A549 (cell line): ENCODE data around the gene COL16A1. TPM values are rescaled to one million over a fixed set of nuclear protein-coding genes. Genes with fewer than 3 reads are reported as not detected.

Experiments
- ATAC-seq, 2 experiments: fragments of 200-7000 bp in 1 of 2; fragments of >200 bp in 1 of 2; cut with Nextera tagmentation in 1 of 2; cut with Tn5 transposase in 1 of 2; 3 replicates each; pipeline versions ENCODE4 v1.8.0 to v1.9.1; 2018 to 2020; ENCODE audit warnings: mild to moderate bottlenecking in 1 of 2, moderate library complexity in 1 of 2
- CTCF ChIA-PET: fragments of 300-600 bp; sonication (Branson Sonifier 250); formaldehyde crosslinking; extraction: SDS; loops from one replicate; lab custom pipeline; 2021; ENCODE audit warnings: antibody characterized with exemption, inconsistent platforms; lab: Yijun Ruan, JAX
- POLR2A ChIA-PET: fragments of 350-600 bp; formaldehyde crosslinking; extraction: SDS; loops from one replicate; lab custom pipeline; 2021; ENCODE audit warnings: antibody characterized with exemption, inconsistent platforms; lab: Yijun Ruan, JAX
- DNase-seq, 2 experiments: peaks; one replicate each; pipeline versions ENCODE4 v3.0.0 to v3.0.0-alpha.2; 2011 to 2016; ENCODE audit warnings: low read depth in 1 of 2, low spot score in 1 of 2
- FAIRE-seq: peaks from 2 replicates; lab custom pipeline; 2011; peaks lifted over from hg19 to GRCh38; lab: Jason Lieb, UNC
- H3K27ac ChIP-seq, 2 experiments: fragments of >200 bp; sonication (Bioruptor Twin); formaldehyde crosslinking; 3 replicates each; pipeline ENCODE4 v1.5.1; 2016 to 2017
- H3K4me1 ChIP-seq: fragments of >200 bp; sonication (Bioruptor Twin); formaldehyde crosslinking; 3 replicates; pipeline ENCODE4 v1.6.1; 2016
- H3K4me2 ChIP-seq: fragments of >200 bp; sonication (Bioruptor Twin); formaldehyde crosslinking; 3 replicates; pipeline ENCODE4 v1.6.1; 2016
- H3K4me3 ChIP-seq: fragments of >200 bp; sonication (Bioruptor Twin); formaldehyde crosslinking; 3 replicates; pipeline ENCODE4 v1.5.1; 2016
- H3K9me3 ChIP-seq: fragments of >200 bp; sonication (Bioruptor Twin); formaldehyde crosslinking; 3 replicates; pipeline ENCODE4 v1.6.1; 2016
- BHLHE40 ChIP-seq: IDR thresholded peaks from 2 replicates; pipeline ENCODE4 v1.6.1; 2012; ENCODE audit warnings: low read depth, low read length, inconsistent platforms
- CHD4 ChIP-seq: fragments of 200-600 bp; sonication (generic); IDR thresholded peaks from 2 replicates; pipeline ENCODE4 v1.6.1; 2016; ENCODE audit warnings: antibody characterized with exemption, mild to moderate bottlenecking, borderline replicate concordance
- EHF ChIP-seq: fragments of 250-450 bp; sonication (Bioruptor Pico); IDR thresholded peaks from 2 replicates; pipeline ENCODE4 v1.5.0; 2020; ENCODE audit warnings: mild to moderate bottlenecking
- GATA3 ChIP-seq: IDR thresholded peaks from 2 replicates; pipeline ENCODE4 v1.6.1; 2012; ENCODE audit warnings: borderline replicate concordance
- HOXA7 ChIP-seq: fragments of 250-450 bp; sonication (Bioruptor Pico); IDR thresholded peaks from 2 replicates; pipeline ENCODE4 v1.5.0; 2020; ENCODE audit warnings: mild to moderate bottlenecking, moderate library complexity
- HOXB13 ChIP-seq: fragments of 250-450 bp; sonication (Bioruptor Pico); IDR thresholded peaks from 2 replicates; pipeline ENCODE4 v1.5.0; 2020; ENCODE audit warnings: low read depth, mild to moderate bottlenecking, moderate library complexity
- JUN ChIP-seq, 2 experiments: fragments of >200 bp; sonication (Bioruptor Twin); formaldehyde crosslinking; IDR thresholded peaks; 2 replicates in 1 of 2; 3 replicates in 1 of 2; pipeline ENCODE4 v1.6.1; 2016 to 2017
- KDM1A ChIP-seq: fragments of 200-600 bp; sonication (generic); IDR thresholded peaks from 2 replicates; pipeline ENCODE4 v1.6.1; 2016; ENCODE audit warnings: low read depth, mild to moderate bottlenecking
- KDM5A ChIP-seq: fragments of 200-600 bp; sonication (generic); IDR thresholded peaks from 2 replicates; pipeline ENCODE4 v1.6.1; 2016; ENCODE audit warnings: antibody characterized with exemption, mild to moderate bottlenecking
- MAZ ChIP-seq: fragments of 150-350 bp; IDR thresholded peaks from 2 replicates; pipeline ENCODE4 v1.6.1; 2014; ENCODE audit warnings: antibody characterized with exemption, low read depth, low read length, borderline replicate concordance
- MYC ChIP-seq: IDR thresholded peaks from 2 replicates; pipeline ENCODE4 v1.6.1; 2012; ENCODE audit warnings: mild to moderate bottlenecking, inconsistent platforms, low read length, improper control_type of control experiment, borderline replicate concordance
- NFE2L2 ChIP-seq: fragments of 150-350 bp; conservative IDR thresholded peaks from 2 replicates; pipeline ENCODE4 v1.6.1; 2014; ENCODE audit warnings: low read length
- NPAS2 ChIP-seq: fragments of 250-450 bp; sonication (Bioruptor Pico); IDR thresholded peaks from 2 replicates; pipeline ENCODE4 v1.8.0; 2022; ENCODE audit warnings: mild to moderate bottlenecking, moderate library complexity, borderline replicate concordance
- PHF8 ChIP-seq: fragments of 200-600 bp; sonication (generic); IDR thresholded peaks from 2 replicates; pipeline ENCODE4 v1.6.1; 2016; ENCODE audit warnings: low read depth, mild to moderate bottlenecking, antibody characterized with exemption, moderate library complexity, borderline replicate concordance
- RAD21 ChIP-seq, 2 experiments: fragments of >200 bp in 1 of 2; sonication (Bioruptor Twin) in 1 of 2; formaldehyde crosslinking in 1 of 2; IDR thresholded peaks in 1 of 2; conservative IDR thresholded peaks in 1 of 2; 2 replicates in 1 of 2; 3 replicates in 1 of 2; pipeline ENCODE4 v1.6.1; 2012 to 2018; ENCODE audit warnings: inconsistent platforms in 1 of 2
- TFCP2L1 ChIP-seq: fragments of 250-450 bp; sonication (Bioruptor Pico); IDR thresholded peaks from 2 replicates; pipeline ENCODE4 v1.5.0; 2021; ENCODE audit warnings: mild to moderate bottlenecking
- ZFP36 ChIP-seq: fragments of 450-650 bp; IDR thresholded peaks from 2 replicates; pipeline ENCODE4 v1.6.1; 2014; ENCODE audit warnings: borderline replicate concordance; ENCODE audit not compliant: partially characterized antibody
- ZNF302 ChIP-seq: fragments of 250-450 bp; sonication (Bioruptor Pico); IDR thresholded peaks from 2 replicates; pipeline ENCODE4 v1.9.0; 2021; ENCODE audit warnings: inconsistent platforms, mild to moderate bottlenecking, moderate library complexity
- WGBS: methylation state at CpG from one replicate; pipeline ENCODE4 v1.1.6; 2017; ENCODE audit errors: missing lambda C conversion rate; 5-methylcytosine and 5-hydroxymethylcytosine counted together
- polyA plus RNA-seq, 4 experiments: library from polyadenylated mRNA; depleted of rRNA in 3 of 4; stranded (reverse); fragments of >200 nt; fragmentation: RNase III in 1 of 4; extraction: RNeasy Plus Mini Kit Qiagen cat#74134 plus additional on column Dnase treatment in 1 of 4; gene quantifications; 2 replicates in 3 of 4; 3 replicates in 1 of 4; pipeline ENCODE4 v1.2.3, GENCODE V29; 2011 to 2017
- TF ChIP-seq, protein P1 (sequence below): IDR thresholded peaks from 2 replicates; pipeline ENCODE4 v1.6.1; 2012
- TF ChIP-seq, protein P2 (sequence below): fragments of 450-650 bp; IDR thresholded peaks from 2 replicates; pipeline ENCODE4 v1.6.1; 2014; ENCODE audit warnings: antibody characterized with exemption
- TF ChIP-seq, protein P3 (sequence below): IDR thresholded peaks from 2 replicates; pipeline ENCODE4 v1.6.1; 2012
- TF ChIP-seq, protein P4 (sequence below): fragments of >200 bp; sonication (Bioruptor Twin); formaldehyde crosslinking; IDR thresholded peaks from 3 replicates; pipeline ENCODE4 v1.5.1; 2016
- TF ChIP-seq, protein P5 (sequence below): fragments of 250-450 bp; sonication (Bioruptor Pico); IDR thresholded peaks from 2 replicates; pipeline ENCODE4 v1.5.0; 2020; ENCODE audit warnings: low read depth, mild to moderate bottlenecking, moderate library complexity
- TF ChIP-seq, protein P6 (sequence below): IDR thresholded peaks from 2 replicates; pipeline ENCODE4 v1.6.1; 2012; ENCODE audit warnings: low read depth, borderline replicate concordance

COL16A1 gene
- polyA plus RNA-seq, 2 of the 4 experiments (the other 2 are of a cell fraction): 1.4 to 8.1 TPM

DNA sequence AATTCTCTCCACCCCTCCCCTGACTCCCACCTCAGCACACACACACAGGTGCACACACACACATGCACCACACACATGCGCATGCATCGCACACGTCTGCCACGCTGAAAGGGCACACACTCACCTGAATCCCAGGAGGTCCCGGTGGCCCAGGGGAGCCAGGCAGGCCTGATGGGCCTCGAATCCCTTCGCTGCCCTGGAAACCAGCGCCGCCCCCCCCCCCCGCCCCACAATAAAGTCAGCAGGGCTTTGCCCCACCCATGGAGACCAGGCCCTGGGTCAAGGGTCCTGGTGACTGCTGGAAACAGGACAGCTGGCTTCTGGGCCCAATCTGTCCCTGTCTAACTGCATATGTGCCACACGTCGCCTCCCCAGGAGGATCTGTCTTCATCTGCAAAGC lies 41.4 kb downstream of the COL16A1 start:
- no peak for FAIRE-seq
- Histone ChIP-seq H3K4me1 (peaks cover 31% of the 10 kb centered on the region), H3K9me3 (no peaks in the 10 kb centered on the region), H3K4me3 (no peak overlapping the region), H3K27ac (no peak overlapping the region), H3K4me2 (no peak overlapping the region)
- TF ChIP-seq, protein P1, sequence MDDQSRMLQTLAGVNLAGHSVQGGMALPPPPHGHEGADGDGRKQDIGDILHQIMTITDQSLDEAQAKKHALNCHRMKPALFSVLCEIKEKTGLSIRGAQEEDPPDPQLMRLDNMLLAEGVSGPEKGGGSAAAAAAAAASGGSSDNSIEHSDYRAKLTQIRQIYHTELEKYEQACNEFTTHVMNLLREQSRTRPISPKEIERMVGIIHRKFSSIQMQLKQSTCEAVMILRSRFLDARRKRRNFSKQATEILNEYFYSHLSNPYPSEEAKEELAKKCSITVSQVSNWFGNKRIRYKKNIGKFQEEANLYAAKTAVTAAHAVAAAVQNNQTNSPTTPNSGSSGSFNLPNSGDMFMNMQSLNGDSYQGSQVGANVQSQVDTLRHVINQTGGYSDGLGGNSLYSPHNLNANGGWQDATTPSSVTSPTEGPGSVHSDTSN: no peak
- no peak for TF ChIP-seq KDM1A
- no peak for TF ChIP-seq GATA3
- TF ChIP-seq, protein P2, sequence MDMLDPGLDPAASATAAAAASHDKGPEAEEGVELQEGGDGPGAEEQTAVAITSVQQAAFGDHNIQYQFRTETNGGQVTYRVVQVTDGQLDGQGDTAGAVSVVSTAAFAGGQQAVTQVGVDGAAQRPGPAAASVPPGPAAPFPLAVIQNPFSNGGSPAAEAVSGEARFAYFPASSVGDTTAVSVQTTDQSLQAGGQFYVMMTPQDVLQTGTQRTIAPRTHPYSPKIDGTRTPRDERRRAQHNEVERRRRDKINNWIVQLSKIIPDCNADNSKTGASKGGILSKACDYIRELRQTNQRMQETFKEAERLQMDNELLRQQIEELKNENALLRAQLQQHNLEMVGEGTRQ: no peak
- TF ChIP-seq ZFP36: no peak
- no peak for TF ChIP-seq MAZ
- no peak for TF ChIP-seq RAD21 (conservative IDR thresholded peaks at IDR 0.05 in 1 of 2, IDR thresholded peaks at IDR 0.05 in 1 of 2)
- no peak for TF ChIP-seq ZNF302 (CRISPR knock-in tag)
- TF ChIP-seq TFCP2L1: no peak
- TF ChIP-seq KDM5A: no peak
- TF ChIP-seq NFE2L2: no peak
- TF ChIP-seq, protein P3, sequence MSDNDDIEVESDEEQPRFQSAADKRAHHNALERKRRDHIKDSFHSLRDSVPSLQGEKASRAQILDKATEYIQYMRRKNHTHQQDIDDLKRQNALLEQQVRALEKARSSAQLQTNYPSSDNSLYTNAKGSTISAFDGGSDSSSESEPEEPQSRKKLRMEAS: no peak
- TF ChIP-seq NPAS2 (CRISPR knock-in tag): no peak
- no peak for TF ChIP-seq EHF (CRISPR knock-in tag)
- TF ChIP-seq PHF8: no peak
- no peak for TF ChIP-seq JUN (IDR thresholded peaks at IDR 0.05)
- TF ChIP-seq, protein P4, sequence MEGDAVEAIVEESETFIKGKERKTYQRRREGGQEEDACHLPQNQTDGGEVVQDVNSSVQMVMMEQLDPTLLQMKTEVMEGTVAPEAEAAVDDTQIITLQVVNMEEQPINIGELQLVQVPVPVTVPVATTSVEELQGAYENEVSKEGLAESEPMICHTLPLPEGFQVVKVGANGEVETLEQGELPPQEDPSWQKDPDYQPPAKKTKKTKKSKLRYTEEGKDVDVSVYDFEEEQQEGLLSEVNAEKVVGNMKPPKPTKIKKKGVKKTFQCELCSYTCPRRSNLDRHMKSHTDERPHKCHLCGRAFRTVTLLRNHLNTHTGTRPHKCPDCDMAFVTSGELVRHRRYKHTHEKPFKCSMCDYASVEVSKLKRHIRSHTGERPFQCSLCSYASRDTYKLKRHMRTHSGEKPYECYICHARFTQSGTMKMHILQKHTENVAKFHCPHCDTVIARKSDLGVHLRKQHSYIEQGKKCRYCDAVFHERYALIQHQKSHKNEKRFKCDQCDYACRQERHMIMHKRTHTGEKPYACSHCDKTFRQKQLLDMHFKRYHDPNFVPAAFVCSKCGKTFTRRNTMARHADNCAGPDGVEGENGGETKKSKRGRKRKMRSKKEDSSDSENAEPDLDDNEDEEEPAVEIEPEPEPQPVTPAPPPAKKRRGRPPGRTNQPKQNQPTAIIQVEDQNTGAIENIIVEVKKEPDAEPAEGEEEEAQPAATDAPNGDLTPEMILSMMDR: no peak
- TF ChIP-seq HOXA7 (CRISPR knock-in tag): no peak
- TF ChIP-seq BHLHE40: no peak
- DNase-seq: no peak
- ATAC-seq: no peak
- POLR2A ChIA-PET: interaction anchor here (0.6 kb wide), 1 partner anchor 127 kb away, joined by 4 read pairs; no protein-coding TSS in a partner anchor
- WGBS: no CpG with 5 or more reads among the region's 12 CpGs
- CTCF ChIA-PET: interaction anchor here (0.9 to 11.2 kb wide), 16 partner anchors 7 to 135 kb away, joined by 3 to 183 read pairs (median 5); partner anchors contain the start of gene COL16A1

DNA sequence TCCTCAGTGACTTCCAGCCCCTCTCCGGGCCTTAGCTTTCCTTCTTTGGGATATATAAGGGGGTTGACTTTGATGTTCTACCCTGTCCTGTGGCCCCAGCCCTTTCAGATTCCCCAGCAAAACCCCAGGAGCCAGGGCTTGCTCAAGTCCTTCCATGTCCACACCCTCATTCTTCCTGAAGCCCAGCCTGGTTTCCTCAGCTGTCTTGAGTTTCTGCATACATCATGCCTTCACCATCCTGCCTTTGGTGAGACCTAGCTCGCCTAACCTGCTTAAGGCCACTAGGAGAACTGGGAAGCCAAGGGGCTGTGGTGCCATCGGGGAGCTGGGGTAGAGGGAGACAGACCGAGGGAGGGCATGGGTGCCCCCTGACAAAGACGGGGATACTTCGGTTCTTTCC lies 42.0 kb downstream of the COL16A1 start:
- WGBS: 81% methylated on average over 5 of the region's 6 CpGs
- FAIRE-seq: no peak
- no peak for DNase-seq
- Histone ChIP-seq H3K4me3 (no peak overlapping the region), H3K4me1 (peaks cover 25% of the 10 kb centered on the region), H3K9me3 (no peaks in the 10 kb centered on the region), H3K4me2 (no peak overlapping the region), H3K27ac (no peak overlapping the region)
- no peak for TF ChIP-seq MYC
- TF ChIP-seq, protein P5, sequence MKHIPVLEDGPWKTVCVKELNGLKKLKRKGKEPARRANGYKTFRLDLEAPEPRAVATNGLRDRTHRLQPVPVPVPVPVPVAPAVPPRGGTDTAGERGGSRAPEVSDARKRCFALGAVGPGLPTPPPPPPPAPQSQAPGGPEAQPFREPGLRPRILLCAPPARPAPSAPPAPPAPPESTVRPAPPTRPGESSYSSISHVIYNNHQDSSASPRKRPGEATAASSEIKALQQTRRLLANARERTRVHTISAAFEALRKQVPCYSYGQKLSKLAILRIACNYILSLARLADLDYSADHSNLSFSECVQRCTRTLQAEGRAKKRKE: no peak
- TF ChIP-seq HOXB13 (CRISPR knock-in tag): no peak
- no peak for TF ChIP-seq CHD4
- TF ChIP-seq, protein P6, sequence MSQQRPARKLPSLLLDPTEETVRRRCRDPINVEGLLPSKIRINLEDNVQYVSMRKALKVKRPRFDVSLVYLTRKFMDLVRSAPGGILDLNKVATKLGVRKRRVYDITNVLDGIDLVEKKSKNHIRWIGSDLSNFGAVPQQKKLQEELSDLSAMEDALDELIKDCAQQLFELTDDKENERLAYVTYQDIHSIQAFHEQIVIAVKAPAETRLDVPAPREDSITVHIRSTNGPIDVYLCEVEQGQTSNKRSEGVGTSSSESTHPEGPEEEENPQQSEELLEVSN: no peak
- no peak for TF ChIP-seq NPAS2 (CRISPR knock-in tag)
- ATAC-seq: no peak
- POLR2A ChIA-PET: interaction anchor here (0.6 kb wide), 1 partner anchor 128 kb away, joined by 4 read pairs; no protein-coding TSS in a partner anchor
- CTCF ChIA-PET: interaction anchor here (0.7 to 11.2 kb wide), 12 partner anchors 10 to 136 kb away, joined by 3 to 183 read pairs (median 4); no protein-coding TSS in a partner anchor
